ENCODE measurements around the gene TGM3.

The TGM3 gene

GRCh38 chr20:2305029-2305428, 9.2 kb downstream of the TGM3 start:
- WGBS (ENCODE audit: insufficient coverage, insufficient read length) = no CpG with 5 or more reads among the region's 2 CpGs
- no peaks in the 10 kb centered on the region for H3K9me3 ChIP-seq (ENCODE audit: control insufficient read depth, insufficient read depth, low read length)
- no peak for DNase-seq (ENCODE audit: low read depth, low spot score)
- no peaks in the 10 kb centered on the region for H3K4me1 ChIP-seq (ENCODE audit: control insufficient read depth, insufficient read depth, low read length)
- H3K36me3 ChIP-seq (ENCODE audit: control insufficient read depth, insufficient read depth, low read length) = no peaks in the 10 kb centered on the region
- no peak overlapping the region for H3K27ac ChIP-seq (ENCODE audit: low read length)
- no peaks in the 10 kb centered on the region for H3K27me3 ChIP-seq (ENCODE audit: control insufficient read depth, insufficient read depth, low read length)
- no peak overlapping the region for H3K4me3 ChIP-seq (ENCODE audit: low read length)

DNA sequence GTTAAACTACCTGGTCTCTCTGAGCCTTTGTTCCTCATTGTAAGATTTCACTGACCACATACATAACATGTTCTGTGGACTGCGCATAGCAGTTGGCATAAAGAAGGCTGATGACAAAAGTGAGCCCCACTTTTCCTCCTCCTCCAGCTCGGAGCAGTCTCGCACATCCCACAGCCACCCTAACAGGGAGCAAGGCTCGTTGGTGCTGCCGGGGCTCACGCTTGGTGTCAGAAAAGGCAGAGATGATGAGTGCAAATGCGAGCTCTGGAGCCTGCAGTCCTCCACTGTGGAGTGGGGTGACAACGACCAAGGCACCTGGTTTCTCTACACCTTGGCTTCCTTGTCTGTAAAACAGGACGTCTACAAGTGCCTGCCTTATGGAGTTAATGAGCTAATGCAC, 9.7 kb downstream of the TGM3 start:
- no peaks in the 10 kb centered on the region for H3K36me3 ChIP-seq (ENCODE audit: control insufficient read depth, insufficient read depth, low read length)
- no peaks in the 10 kb centered on the region for H3K9me3 ChIP-seq (ENCODE audit: control insufficient read depth, insufficient read depth, low read length)
- no peaks in the 10 kb centered on the region for H3K27me3 ChIP-seq (ENCODE audit: control insufficient read depth, insufficient read depth, low read length)
- no peak overlapping the region for H3K27ac ChIP-seq (ENCODE audit: low read length)
- no peak overlapping the region for H3K4me3 ChIP-seq (ENCODE audit: low read length)
- no peaks in the 10 kb centered on the region for H3K4me1 ChIP-seq (ENCODE audit: control insufficient read depth, insufficient read depth, low read length)
- DNase-seq (ENCODE audit: low read depth, low spot score) = no peak
- no CpG with 5 or more reads among the region's 9 CpGs for WGBS (ENCODE audit: insufficient coverage, insufficient read length)

GRCh38 chr20:2305946-2306345, 10.1 kb downstream of the TGM3 start:
- Histone ChIP-seq H3K4me1 (ENCODE audit: control insufficient read depth, insufficient read depth, low read length) (no peaks in the 10 kb centered on the region), H3K36me3 (ENCODE audit: control insufficient read depth, insufficient read depth, low read length) (no peaks in the 10 kb centered on the region), H3K27ac (ENCODE audit: low read length) (no peak overlapping the region), H3K9me3 (ENCODE audit: control insufficient read depth, insufficient read depth, low read length) (no peaks in the 10 kb centered on the region), H3K27me3 (ENCODE audit: control insufficient read depth, insufficient read depth, low read length) (no peaks in the 10 kb centered on the region), H3K4me3 (ENCODE audit: low read length) (no peak overlapping the region)
- WGBS (ENCODE audit: insufficient coverage, insufficient read length) = no CpG with 5 or more reads among the region's 2 CpGs
- DNase-seq (ENCODE audit: low read depth, low spot score) = no peak

DNA sequence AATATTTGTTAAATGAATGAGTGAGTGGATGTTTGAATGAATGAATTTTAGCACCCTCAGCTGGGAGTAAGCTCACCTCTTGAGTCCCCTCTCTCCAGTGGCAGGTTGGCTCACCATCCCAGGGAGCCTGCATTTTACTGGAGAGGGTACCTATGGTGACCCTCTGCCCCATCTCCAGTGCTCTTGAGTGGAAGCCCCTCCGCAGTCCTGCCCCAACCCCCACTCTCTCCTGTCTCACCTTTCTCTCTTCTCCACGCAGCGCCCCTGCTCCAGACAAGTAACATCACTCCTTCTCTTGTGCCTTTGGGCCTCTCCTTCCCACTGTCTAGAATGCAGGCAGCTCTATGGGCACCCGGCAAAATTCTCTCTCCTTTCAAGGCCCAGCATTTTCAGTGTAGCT, 11.3 kb downstream of the TGM3 start:
- Histone ChIP-seq H3K9me3 (ENCODE audit: control insufficient read depth, insufficient read depth, low read length) (no peaks in the 10 kb centered on the region), H3K4me1 (ENCODE audit: control insufficient read depth, insufficient read depth, low read length) (no peaks in the 10 kb centered on the region), H3K36me3 (ENCODE audit: control insufficient read depth, insufficient read depth, low read length) (no peaks in the 10 kb centered on the region), H3K27me3 (ENCODE audit: control insufficient read depth, insufficient read depth, low read length) (no peaks in the 10 kb centered on the region), H3K4me3 (ENCODE audit: low read length) (no peak overlapping the region), H3K27ac (ENCODE audit: low read length) (no peak overlapping the region)
- no peak for DNase-seq (ENCODE audit: low read depth, low spot score)
- no CpG with 5 or more reads among the region's 4 CpGs for WGBS (ENCODE audit: insufficient coverage, insufficient read length)

GRCh38 chr20:2311329-2311728, 15.5 kb downstream of the TGM3 start:
- H3K27me3 ChIP-seq (ENCODE audit: control insufficient read depth, insufficient read depth, low read length) = no peaks in the 10 kb centered on the region
- no peak overlapping the region for H3K4me3 ChIP-seq (ENCODE audit: low read length)
- no CpG with 5 or more reads among the region's 3 CpGs for WGBS (ENCODE audit: insufficient coverage, insufficient read length)
- no peak overlapping the region for H3K27ac ChIP-seq (ENCODE audit: low read length)
- DNase-seq (ENCODE audit: low read depth, low spot score) = no peak
- H3K36me3 ChIP-seq (ENCODE audit: control insufficient read depth, insufficient read depth, low read length) = no peaks in the 10 kb centered on the region
- no peaks in the 10 kb centered on the region for H3K9me3 ChIP-seq (ENCODE audit: control insufficient read depth, insufficient read depth, low read length)
- H3K4me1 ChIP-seq (ENCODE audit: control insufficient read depth, insufficient read depth, low read length) = no peaks in the 10 kb centered on the region

DNA sequence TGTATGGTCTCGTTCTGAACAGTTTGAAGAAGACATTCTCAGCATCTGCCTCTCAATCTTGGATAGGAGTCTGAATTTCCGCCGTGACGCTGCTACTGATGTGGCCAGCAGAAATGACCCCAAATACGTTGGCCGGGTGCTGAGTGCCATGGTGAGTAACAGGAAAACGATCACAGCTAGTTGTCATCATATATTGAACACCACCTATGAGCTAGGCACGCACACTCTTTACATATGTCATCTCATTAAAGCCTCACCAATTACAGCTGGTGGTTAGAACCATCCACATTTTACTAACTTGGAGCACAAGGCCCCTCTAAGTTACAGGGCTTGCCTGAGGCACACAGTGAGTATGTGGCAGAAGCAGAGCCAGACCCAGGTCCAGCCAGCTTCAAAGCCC, 17.1 kb downstream of the TGM3 start:
- Histone ChIP-seq H3K4me1 (ENCODE audit: control insufficient read depth, insufficient read depth, low read length) (no peaks in the 10 kb centered on the region), H3K4me3 (ENCODE audit: low read length) (no peak overlapping the region), H3K9me3 (ENCODE audit: control insufficient read depth, insufficient read depth, low read length) (no peaks in the 10 kb centered on the region), H3K36me3 (ENCODE audit: control insufficient read depth, insufficient read depth, low read length) (no peaks in the 10 kb centered on the region), H3K27ac (ENCODE audit: low read length) (no peak overlapping the region), H3K27me3 (ENCODE audit: control insufficient read depth, insufficient read depth, low read length) (no peaks in the 10 kb centered on the region)
- WGBS (ENCODE audit: insufficient coverage, insufficient read length) = no CpG with 5 or more reads among the region's 8 CpGs
- DNase-seq (ENCODE audit: low read depth, low spot score) = no peak

- Histone ChIP-seq H3K27me3 (ENCODE audit: control insufficient read depth, insufficient read depth, low read length) (no peaks in the 10 kb centered on the region), H3K9me3 (ENCODE audit: control insufficient read depth, insufficient read depth, low read length) (no peaks in the 10 kb centered on the region), H3K4me3 (ENCODE audit: low read length) (no peak overlapping the region), H3K27ac (ENCODE audit: low read length) (no peak overlapping the region), H3K36me3 (ENCODE audit: control insufficient read depth, insufficient read depth, low read length) (no peaks in the 10 kb centered on the region), H3K4me1 (ENCODE audit: control insufficient read depth, insufficient read depth, low read length) (no peaks in the 10 kb centered on the region)
- no peak for DNase-seq (ENCODE audit: low read depth, low spot score)
- WGBS (ENCODE audit: insufficient coverage, insufficient read length) = no CpG with 5 or more reads among the region's 3 CpGs
Observed at GRCh38 chr20:2313316-2313715, 17.5 kb downstream of the TGM3 start.

GRCh38 chr20:2314759-2315439, 19.1 kb downstream of the TGM3 start:
- Histone ChIP-seq H3K4me1 (ENCODE audit: control insufficient read depth, insufficient read depth, low read length) (no peaks in the 10 kb centered on the region), H3K4me3 (ENCODE audit: low read length) (no peak overlapping the region), H3K27me3 (ENCODE audit: control insufficient read depth, insufficient read depth, low read length) (no peaks in the 10 kb centered on the region), H3K27ac (ENCODE audit: low read length) (no peak overlapping the region), H3K36me3 (ENCODE audit: control insufficient read depth, insufficient read depth, low read length) (no peaks in the 10 kb centered on the region), H3K9me3 (ENCODE audit: control insufficient read depth, insufficient read depth, low read length) (no peaks in the 10 kb centered on the region)
- WGBS (ENCODE audit: insufficient coverage, insufficient read length) = no CpG with 5 or more reads among the region's 8 CpGs
- no peak for DNase-seq (ENCODE audit: low read depth, low spot score)

DNA sequence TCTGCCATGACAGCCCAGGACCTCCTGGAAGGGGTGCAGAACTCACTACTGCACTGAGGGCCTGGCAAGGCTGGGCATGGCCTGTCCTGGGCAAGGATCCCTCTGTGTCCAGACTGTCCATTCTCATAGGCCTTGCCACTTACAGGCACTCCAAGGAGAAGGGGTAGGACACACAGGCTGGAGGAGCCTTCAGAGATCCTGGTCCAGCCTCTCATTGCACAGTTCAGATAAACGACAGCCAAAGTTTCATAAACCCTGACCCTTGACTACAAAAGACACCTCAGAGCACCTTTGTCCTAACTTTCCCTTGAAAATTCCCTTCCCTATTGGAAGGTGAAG, 19.6 kb downstream of the TGM3 start:
- WGBS (ENCODE audit: insufficient coverage, insufficient read length) = no CpG with 5 or more reads among the region's 1 CpG
- DNase-seq (ENCODE audit: low read depth, low spot score) = no peak
- Histone ChIP-seq H3K9me3 (ENCODE audit: control insufficient read depth, insufficient read depth, low read length) (no peaks in the 10 kb centered on the region), H3K27me3 (ENCODE audit: control insufficient read depth, insufficient read depth, low read length) (no peaks in the 10 kb centered on the region), H3K27ac (ENCODE audit: low read length) (no peak overlapping the region), H3K4me3 (ENCODE audit: low read length) (no peak overlapping the region), H3K4me1 (ENCODE audit: control insufficient read depth, insufficient read depth, low read length) (no peaks in the 10 kb centered on the region), H3K36me3 (ENCODE audit: control insufficient read depth, insufficient read depth, low read length) (no peaks in the 10 kb centered on the region)

GRCh38 chr20:2316847-2317495, 21.2 kb downstream of the TGM3 start:
- H3K27ac ChIP-seq (ENCODE audit: low read length) = no peak overlapping the region
- H3K4me1 ChIP-seq (ENCODE audit: control insufficient read depth, insufficient read depth, low read length) = no peaks in the 10 kb centered on the region
- H3K27me3 ChIP-seq (ENCODE audit: control insufficient read depth, insufficient read depth, low read length) = no peaks in the 10 kb centered on the region
- DNase-seq (ENCODE audit: low read depth, low spot score) = no peak
- no peaks in the 10 kb centered on the region for H3K36me3 ChIP-seq (ENCODE audit: control insufficient read depth, insufficient read depth, low read length)
- no peaks in the 10 kb centered on the region for H3K9me3 ChIP-seq (ENCODE audit: control insufficient read depth, insufficient read depth, low read length)
- no CpG with 5 or more reads among the region's 14 CpGs for WGBS (ENCODE audit: insufficient coverage, insufficient read length)
- H3K4me3 ChIP-seq (ENCODE audit: low read length) = no peak overlapping the region

Measured in iPS DF 6.9 (cell line).